Neuronal stem cell (in vitro differentiated cells): ENCODE results near the gene TNFRSF13B.
A peak's percentile ranks its signal among the peaks of the same experiment; 100 is the strongest.

Source experiments
- DNase-seq: peaks from one replicate; pipeline ENCODE4 v3.0.0-alpha.2; 2013; ENCODE audit warnings: low spot score
- H2AFZ ChIP-seq: one replicate; pipeline ENCODE4 v1.6.1; 2013; ENCODE audit warnings: mild to moderate bottlenecking, low read length, inconsistent platforms
- H2AK5ac ChIP-seq: 2 replicates; pipeline ENCODE4 v1.6.1; 2013; ENCODE audit warnings: low read depth, mild to moderate bottlenecking, inconsistent platforms, low read length, moderate library complexity, mixed read lengths
- H2BK120ac ChIP-seq: 2 replicates; pipeline ENCODE4 v1.6.1; 2013; ENCODE audit warnings: low read depth, mild to moderate bottlenecking, inconsistent platforms, low read length, moderate library complexity, mixed read lengths
- H2BK12ac ChIP-seq: one replicate; pipeline ENCODE4 v1.6.1; 2013; ENCODE audit warnings: low read length, inconsistent platforms
- H2BK15ac ChIP-seq: 2 replicates; pipeline ENCODE4 v1.6.1; 2013; ENCODE audit warnings: mild to moderate bottlenecking, low read length, inconsistent platforms, mixed read lengths
- H2BK5ac ChIP-seq: one replicate; pipeline ENCODE4 v1.6.1; 2013; ENCODE audit warnings: inconsistent platforms, mild to moderate bottlenecking, low read length, moderate library complexity
- H3K14ac ChIP-seq: one replicate; pipeline ENCODE4 v1.6.1; 2013; ENCODE audit warnings: low read length, inconsistent platforms
- H3K18ac ChIP-seq: 2 replicates; pipeline ENCODE4 v1.6.1; 2013; ENCODE audit warnings: low read length, inconsistent platforms
- H3K23ac ChIP-seq: 2 replicates; pipeline ENCODE4 v1.6.1; 2013; ENCODE audit warnings: low read depth, mild to moderate bottlenecking, mixed read lengths, low read length, inconsistent platforms; ENCODE audit not compliant: poor library complexity
- H3K27ac ChIP-seq: replicated peaks from 3 replicates; pipeline ENCODE4 v1.5.1; 2013; ENCODE audit warnings: low read length, inconsistent platforms
- H3K27me3 ChIP-seq, 3 experiments: 2 replicates each; pipeline ENCODE4 v1.6.1; 2013; ENCODE audit warnings: low read length in 3 of 3, mild to moderate bottlenecking in 2 of 3, inconsistent platforms in 1 of 3, low read depth in 1 of 3, mixed read lengths in 1 of 3, moderate library complexity in 1 of 3; ENCODE audit not compliant: control insufficient read depth in 3 of 3, insufficient read depth in 3 of 3
- H3K36me3 ChIP-seq, 2 donors: replicated peaks in 1 of 2; 2 replicates each; pipeline ENCODE4 v1.6.1; 2013; ENCODE audit warnings: low read length in 2 of 2; ENCODE audit not compliant: control insufficient read depth in 2 of 2, insufficient read depth in 2 of 2
- H3K4ac ChIP-seq: 2 replicates; pipeline ENCODE4 v1.6.1; 2013; ENCODE audit warnings: inconsistent platforms, mild to moderate bottlenecking, low read length, moderate library complexity
- H3K4me1 ChIP-seq, 2 donors: 1 replicate in 1 of 2; 2 replicates in 1 of 2; pipeline ENCODE4 v1.6.1; 2013; ENCODE audit warnings: low read length in 2 of 2, low read depth in 1 of 2; ENCODE audit not compliant: control insufficient read depth in 2 of 2, insufficient read depth in 1 of 2
- H3K4me2 ChIP-seq: one replicate; pipeline ENCODE4 v1.6.1; 2013; ENCODE audit warnings: mild to moderate bottlenecking, low read length, inconsistent platforms; ENCODE audit not compliant: insufficient read depth, poor library complexity, severe bottlenecking
- H3K4me3 ChIP-seq, 2 donors: 2 replicates each; pipeline ENCODE4 v1.5.1; 2013; ENCODE audit warnings: low read length in 2 of 2, mild to moderate bottlenecking in 2 of 2, inconsistent platforms in 1 of 2, moderate library complexity in 1 of 2
- H3K79me1 ChIP-seq: one replicate; pipeline ENCODE4 v1.6.1; 2013; ENCODE audit warnings: low read depth, mild to moderate bottlenecking, inconsistent platforms, low read length, moderate library complexity
- H3K9ac ChIP-seq: one replicate; pipeline ENCODE4 v1.6.1; 2013; ENCODE audit warnings: mild to moderate bottlenecking, low read depth, low read length, inconsistent platforms; ENCODE audit not compliant: poor library complexity
- H3K9me3 ChIP-seq, 2 donors: replicated peaks in 1 of 2; 2 replicates each; pipeline versions ENCODE3 to v1.6.1; 2013; ENCODE audit warnings: low read length in 2 of 2, mild to moderate bottlenecking in 2 of 2, inconsistent platforms in 1 of 2, low read depth in 1 of 2, mixed read lengths in 1 of 2, moderate library complexity in 1 of 2; ENCODE audit not compliant: control insufficient read depth in 2 of 2, insufficient read depth in 1 of 2
- H4K8ac ChIP-seq: one replicate; pipeline ENCODE4 v1.6.1; 2013; ENCODE audit warnings: low read depth, mild to moderate bottlenecking, inconsistent platforms, low read length, moderate library complexity
- H4K91ac ChIP-seq: one replicate; pipeline ENCODE4 v1.6.1; 2013; ENCODE audit warnings: low read length, low read depth, mild to moderate bottlenecking, inconsistent platforms; ENCODE audit not compliant: poor library complexity
- WGBS, 2 donors: extraction: QIAGEN DNeasy Blood & Tissue Kit; methylation state at CpG; one replicate each; pipeline ENCODE4 v1.1.7; 2013; ENCODE audit warnings: missing lambda C conversion rate in 2 of 2, mixed read lengths in 1 of 2; ENCODE audit not compliant: insufficient read length in 2 of 2, insufficient replicate concordance in 1 of 2; ENCODE audit errors: extremely low coverage in 2 of 2; 5-methylcytosine and 5-hydroxymethylcytosine counted together

The TNFRSF13B gene

DNA sequence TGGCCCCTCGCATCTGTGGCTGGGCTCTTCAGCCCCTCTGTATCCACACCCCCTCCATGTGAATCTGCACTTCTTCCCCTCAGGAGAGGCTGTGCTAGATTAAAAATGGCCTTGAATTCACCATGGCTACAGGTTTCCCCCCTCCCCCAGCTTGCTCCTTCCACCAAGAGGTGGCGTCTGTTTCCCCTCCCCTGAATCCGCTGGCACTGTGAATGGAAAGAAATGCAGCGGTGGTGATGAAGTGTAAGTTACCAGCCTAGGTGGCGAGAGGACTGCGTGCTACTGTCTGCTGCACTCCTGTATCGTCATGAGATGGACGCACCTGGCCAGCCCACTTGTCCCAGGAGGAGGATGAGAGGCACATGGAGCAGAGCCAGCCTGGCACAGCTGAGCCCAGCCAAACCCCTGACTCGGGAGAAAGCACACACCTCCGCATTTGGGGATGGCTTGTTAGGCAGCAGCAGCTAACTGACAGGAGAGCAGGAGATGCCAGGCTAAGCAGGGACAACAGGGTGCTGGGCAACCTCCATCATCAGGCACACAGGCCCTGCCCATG, 26.2 kb downstream of the TNFRSF13B start:
- Histone ChIP-seq H3K36me3 (no peaks in the 10 kb centered on the region), H3K4me3 (no peak overlapping the region), H2BK15ac (no peak overlapping the region), H3K23ac (no peak overlapping the region), H3K79me1 (no peaks in the 10 kb centered on the region), H3K9me3 (peaks cover 0 to 8% of the 10 kb centered on the region in 2 donors), H3K4me2 (no peak overlapping the region), H2AK5ac (peak overlapping the region; percentile 37), H3K27ac (no peak overlapping the region), H2BK12ac (no peak overlapping the region), H3K9ac (peak overlapping the region; percentile 51), H3K18ac (peak overlapping the region; percentile 72), H4K91ac (no peak overlapping the region), H3K4ac (no peak overlapping the region), H2BK5ac (no peak overlapping the region), H3K27me3 (peaks cover 0 to 6% (median 0%) of the 10 kb centered on the region in 3 experiments), H3K14ac (no peak overlapping the region), H2BK120ac (no peak overlapping the region), H4K8ac (no peak overlapping the region), H2AFZ (no peak overlapping the region), H3K4me1 (peaks cover 0 to 5% of the 10 kb centered on the region in 2 donors)
- DNase-seq = no peak
- WGBS, 2 donors = no CpG with 5 or more reads among the region's 10 CpGs

DNA sequence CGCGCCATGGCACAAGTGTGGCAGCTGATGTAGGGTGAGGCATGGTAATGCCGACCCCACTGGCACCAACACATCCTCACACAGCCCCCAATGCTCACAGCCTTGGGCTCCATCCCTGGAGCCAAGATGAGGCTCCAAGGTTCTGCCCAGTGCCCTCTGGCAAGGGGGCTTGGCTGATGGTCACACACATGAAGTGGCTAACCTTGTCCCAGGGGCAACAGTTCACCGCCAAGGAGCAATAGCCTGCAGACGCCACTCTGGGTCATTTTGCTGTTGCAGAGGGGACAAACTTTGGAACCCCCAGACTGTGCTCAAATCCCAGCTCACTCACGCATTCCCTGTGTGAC, 26.8 kb downstream of the TNFRSF13B start:
- H3K18ac ChIP-seq = no peak overlapping the region
- no CpG with 5 or more reads among the region's 6 CpGs for WGBS, 2 donors
- no peak for DNase-seq

DNA sequence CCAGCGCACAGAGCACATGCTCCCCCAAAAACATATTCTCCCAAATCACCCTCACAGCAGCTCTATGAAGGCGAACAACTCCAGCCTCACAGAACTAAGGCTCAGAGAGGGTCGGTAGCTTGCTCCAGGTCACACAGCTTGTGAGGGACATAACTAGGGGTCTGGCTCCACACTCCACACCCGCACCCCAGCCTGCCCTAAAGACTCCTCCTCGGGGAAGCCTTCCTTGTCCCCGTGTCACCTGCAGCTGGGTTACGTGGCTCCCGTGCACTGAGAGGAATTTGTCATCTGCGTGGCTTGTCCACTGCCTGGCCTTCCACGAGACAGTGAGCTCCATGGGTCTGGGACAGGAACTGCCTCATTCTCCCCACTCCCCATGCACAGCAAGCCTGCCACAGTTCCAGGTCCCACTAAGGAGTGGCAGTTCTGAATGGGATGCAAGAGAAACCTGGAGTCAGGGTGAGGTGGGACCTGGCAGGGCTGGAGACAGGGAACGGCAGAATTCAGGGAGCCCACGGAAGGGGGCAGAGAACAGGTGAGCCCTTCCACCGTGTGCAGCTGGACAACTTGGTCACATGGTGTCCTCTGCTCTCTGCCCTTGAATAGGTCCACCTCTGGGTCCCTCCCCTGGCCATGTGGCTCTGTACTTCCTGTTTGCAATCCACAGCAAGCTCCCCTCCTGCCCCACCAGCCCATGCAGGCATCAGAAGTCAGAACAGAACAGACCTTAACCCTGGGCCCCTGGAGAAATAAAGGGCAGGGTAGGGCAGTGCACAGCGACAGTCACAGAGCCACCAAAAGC, 27.4 kb downstream of the TNFRSF13B start:
- DNase-seq = no peak
- Histone ChIP-seq H2BK5ac (no peak overlapping the region), H3K18ac (no peak overlapping the region)

More for the DNA sequence above, 26.8 kb downstream of the TNFRSF13B start:
- Histone ChIP-seq H3K27ac (no peak overlapping the region), H3K27me3 (peaks cover 0 to 13% (median 0%) of the 10 kb centered on the region in 3 experiments), H2BK5ac (no peak overlapping the region), H2BK12ac (no peak overlapping the region), H3K9ac (no peak overlapping the region), H3K4me3 (no peak overlapping the region), H2AFZ (no peak overlapping the region), H3K4ac (no peak overlapping the region), H3K23ac (no peak overlapping the region), H3K4me2 (no peak overlapping the region), H4K8ac (no peak overlapping the region), H2BK15ac (no peak overlapping the region), H2AK5ac (no peak overlapping the region), H4K91ac (no peak overlapping the region), H3K14ac (no peak overlapping the region), H3K79me1 (no peaks in the 10 kb centered on the region), H3K4me1 (peaks cover 0 to 5% of the 10 kb centered on the region in 2 donors), H3K9me3 (peaks cover 0 to 7% of the 10 kb centered on the region in 2 donors), H2BK120ac (no peak overlapping the region), H3K36me3 (no peaks in the 10 kb centered on the region)

DNA sequence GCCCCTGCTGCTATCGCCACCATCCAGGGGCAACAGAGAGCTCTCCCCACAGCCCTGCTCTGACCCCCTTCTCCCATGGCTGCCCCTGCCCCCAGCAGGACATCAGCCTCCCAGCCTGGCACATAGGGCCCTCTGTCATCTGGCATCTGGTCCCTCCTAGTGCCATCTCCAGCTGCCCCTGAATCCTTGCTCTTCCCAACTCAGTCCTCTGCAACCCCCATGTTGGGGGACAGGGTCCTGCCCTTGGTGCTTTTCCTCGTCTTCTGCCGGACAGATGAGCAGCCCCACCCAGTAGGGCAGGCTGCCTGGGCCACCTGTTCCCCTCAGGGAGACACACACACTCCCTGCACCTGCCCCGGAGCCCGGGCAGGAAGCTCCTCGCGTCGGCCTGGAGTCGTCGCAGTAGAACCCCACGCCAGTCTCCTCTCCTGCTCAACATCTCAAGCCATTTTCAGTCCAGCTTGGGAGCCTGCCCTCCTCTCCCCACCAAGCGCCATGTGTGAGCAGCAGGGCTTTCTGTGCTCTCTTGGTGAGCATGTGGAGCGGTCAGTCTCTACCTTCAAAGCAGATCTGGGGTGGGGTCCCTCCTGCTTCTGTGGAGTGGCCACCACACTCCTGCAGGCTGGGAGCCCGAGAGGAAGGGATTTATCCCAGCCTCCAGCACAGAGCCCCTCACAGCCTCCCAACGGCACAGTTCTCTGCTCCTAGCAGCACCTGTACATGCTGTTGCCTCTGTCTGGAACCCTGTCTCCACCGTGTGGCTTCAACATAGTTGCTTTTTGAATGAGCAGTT, 28.2 kb downstream of the TNFRSF13B start:
- H2BK12ac ChIP-seq = no peak overlapping the region
- no peaks in the 10 kb centered on the region for H3K79me1 ChIP-seq
- no peak overlapping the region for H3K4me3 ChIP-seq
- peak overlapping the region; percentile 26 for H2BK15ac ChIP-seq
- H3K23ac ChIP-seq = peak overlapping the region; percentile 28
- no peak overlapping the region for H3K18ac ChIP-seq
- H3K9ac ChIP-seq = no peak overlapping the region
- peaks cover 0 to 24% (median 0%) of the 10 kb centered on the region in 3 experiments for H3K27me3 ChIP-seq
- no peak overlapping the region for H2BK120ac ChIP-seq
- no peak overlapping the region for H4K8ac ChIP-seq
- DNase-seq = no peak
- H2AK5ac ChIP-seq = peak overlapping the region; percentile 54
- WGBS, 2 donors = no CpG with 5 or more reads among the region's 16 CpGs
- H3K14ac ChIP-seq = no peak overlapping the region
- H3K4ac ChIP-seq = no peak overlapping the region
- peaks cover 0 to 5% of the 10 kb centered on the region in 2 donors for H3K4me1 ChIP-seq
- H3K4me2 ChIP-seq = no peak overlapping the region
- no peak overlapping the region for H2BK5ac ChIP-seq
- no peak overlapping the region for H4K91ac ChIP-seq
- H3K9me3 ChIP-seq = peaks cover 0 to 5% of the 10 kb centered on the region in 2 donors
- no peak overlapping the region for H2AFZ ChIP-seq
- no peak overlapping the region for H3K27ac ChIP-seq
- no peaks in the 10 kb centered on the region for H3K36me3 ChIP-seq

More for the DNA sequence above, 27.4 kb downstream of the TNFRSF13B start:
- H4K91ac ChIP-seq = no peak overlapping the region
- H3K4me1 ChIP-seq = peaks cover 0 to 5% of the 10 kb centered on the region in 2 donors
- WGBS, 2 donors = no CpG with 5 or more reads among the region's 14 CpGs
- peak overlapping the region; percentile 23 for H3K23ac ChIP-seq
- H2AFZ ChIP-seq = no peak overlapping the region
- H3K79me1 ChIP-seq = no peaks in the 10 kb centered on the region
- no peak overlapping the region for H3K9ac ChIP-seq
- no peak overlapping the region for H3K4me3 ChIP-seq
- H2BK15ac ChIP-seq = no peak overlapping the region
- H3K14ac ChIP-seq = peak overlapping the region; percentile 72
- H4K8ac ChIP-seq = no peak overlapping the region
- H3K9me3 ChIP-seq = peaks cover 0 to 6% of the 10 kb centered on the region in 2 donors
- H2BK120ac ChIP-seq = no peak overlapping the region
- H2AK5ac ChIP-seq = no peak overlapping the region
- H3K36me3 ChIP-seq = no peaks in the 10 kb centered on the region
- no peak overlapping the region for H3K27ac ChIP-seq
- H3K27me3 ChIP-seq = peaks cover 0 to 18% (median 0%) of the 10 kb centered on the region in 3 experiments
- H2BK12ac ChIP-seq = no peak overlapping the region
- H3K4ac ChIP-seq = no peak overlapping the region
- H3K4me2 ChIP-seq = no peak overlapping the region
